HepG2 (cell line): ENCODE data around the gene GAD2. TPM values are rescaled to one million over a fixed set of nuclear protein-coding genes. Genes with fewer than 3 reads are reported as not detected.
A peak's percentile ranks its signal among the peaks of the same experiment; 100 is the strongest.

ENCODE experiments used
- ATAC-seq: fragments of 200-7000 bp; cut with Tn5 transposase; 3 replicates; pipeline ENCODE4 v1.9.1; 2020; ENCODE audit warnings: mild to moderate bottlenecking, moderate library complexity
- BruUV-seq: library from RNA; stranded (reverse); fragments of 400-500 nt; replicated peaks from 2 replicates; lab custom pipeline; 2021; lab: Mats Ljungman, UMichigan
- CTCF ChIA-PET: fragments of 300-600 bp; formaldehyde crosslinking; extraction: SDS; loops from one replicate; lab custom pipeline; 2021; ENCODE audit warnings: low total read pairs, inconsistent platforms, low intra/inter-chr PET ratio; lab: Yijun Ruan, JAX
- POLR2A ChIA-PET: fragments of 350-600 bp; sonication (Branson Sonifier 250); formaldehyde crosslinking; loops from one replicate; lab custom pipeline; 2020; ENCODE audit warnings: antibody characterized with exemption, inconsistent platforms; lab: Yijun Ruan, JAX
- DNase-seq: peaks from one replicate; pipeline ENCODE4 v3.0.0-alpha.2; 2015; ENCODE audit warnings: low spot score
- FAIRE-seq: peaks from 3 replicates; lab custom pipeline; 2011; peaks lifted over from hg19 to GRCh38; lab: Jason Lieb, UNC
- H2AFZ ChIP-seq: one replicate; pipeline ENCODE4 v1.6.1; 2011; ENCODE audit warnings: low read length, inconsistent platforms
- H3K27ac ChIP-seq: fragments of 300-600 bp; 3 replicates; pipeline ENCODE4 v1.8.0; 2011; ENCODE audit warnings: mixed run types, mild to moderate bottlenecking, mixed read lengths, low read length, inconsistent platforms; ENCODE audit not compliant: insufficient read depth; ENCODE audit errors: extremely low read length
- H3K27me3 ChIP-seq, 2 experiments: fragments of 200-600 bp in 1 of 2; 2 replicates in 1 of 2; 3 replicates in 1 of 2; pipeline versions ENCODE4 v1.6.0 to v1.8.0; 2011; ENCODE audit warnings: low read length in 2 of 2, mild to moderate bottlenecking in 2 of 2, moderate library complexity in 2 of 2, inconsistent platforms in 1 of 2; ENCODE audit not compliant: insufficient read depth in 2 of 2, control insufficient read depth in 1 of 2
- H3K36me3 ChIP-seq, 2 experiments: fragments of 200-600 bp in 1 of 2; replicated peaks in 1 of 2; 2 replicates in 1 of 2; 3 replicates in 1 of 2; pipeline versions ENCODE4 v1.5.1 to v1.8.0; 2011; ENCODE audit warnings: low read length in 2 of 2, inconsistent platforms in 1 of 2; ENCODE audit not compliant: insufficient read depth in 2 of 2, control insufficient read depth in 1 of 2
- H3K4me1 ChIP-seq: 2 replicates; pipeline ENCODE4 v1.5.1; 2012; ENCODE audit warnings: low read length, inconsistent platforms; ENCODE audit not compliant: insufficient read depth
- H3K4me2 ChIP-seq: 2 replicates; pipeline ENCODE4 v1.6.0; 2011; ENCODE audit warnings: low read depth, low read length, inconsistent platforms
- H3K4me3 ChIP-seq, 3 experiments: fragments of 200-600 bp in 1 of 3; sonication (generic), shearing (Covaris generic) in 1 of 3; replicated peaks in 1 of 3; 2 replicates each; pipeline ENCODE4 v1.5.1; 2011 to 2016; ENCODE audit warnings: low read length in 3 of 3, inconsistent platforms in 2 of 3, low read depth in 2 of 3, mild to moderate bottlenecking in 2 of 3, control low read depth in 1 of 3, mixed read lengths in 1 of 3; ENCODE audit not compliant: insufficient read depth in 1 of 3
- H3K79me2 ChIP-seq: one replicate; pipeline ENCODE4 v1.6.1; 2011; ENCODE audit warnings: low read length, inconsistent platforms; ENCODE audit not compliant: insufficient read depth
- H3K9ac ChIP-seq: 2 replicates; pipeline ENCODE4 v1.6.0; 2011; ENCODE audit warnings: mild to moderate bottlenecking, low read depth, low read length, inconsistent platforms; ENCODE audit not compliant: insufficient read depth
- H3K9me3 ChIP-seq: 2 replicates; pipeline ENCODE4 v1.5.1; 2012; ENCODE audit warnings: mild to moderate bottlenecking, low read length
- H4K20me1 ChIP-seq: 2 replicates; pipeline ENCODE4 v1.6.0; 2011; ENCODE audit warnings: inconsistent platforms, mild to moderate bottlenecking, low read length, moderate library complexity; ENCODE audit not compliant: insufficient read depth
- ATF7 ChIP-seq, 2 experiments: fragments of 450-650 bp in 1 of 2; sonication (generic) in 1 of 2; formaldehyde crosslinking in 1 of 2; IDR thresholded peaks; 2 replicates each; pipeline versions ENCODE4 v1.4.0 to v1.6.1; 2016 to 2020; ENCODE audit warnings: antibody characterized with exemption in 1 of 2, mild to moderate bottlenecking in 1 of 2, missing genetic modification reagents in 1 of 2
- ELF3 ChIP-seq: IDR thresholded peaks from 2 replicates; pipeline ENCODE4 v1.6.1; 2016; ENCODE audit warnings: missing genetic modification reagents, missing compliant biosample characterization
- HDAC6 ChIP-seq: fragments of 200-600 bp; sonication (generic); IDR thresholded peaks from 2 replicates; pipeline ENCODE4 v1.7.0; 2017; ENCODE audit warnings: mild to moderate bottlenecking, antibody characterized with exemption, low read length, low read depth
- KAT7 ChIP-seq: IDR thresholded peaks from 2 replicates; pipeline ENCODE4 v1.6.1; 2018; ENCODE audit warnings: borderline replicate concordance, missing compliant biosample characterization
- MIER3 ChIP-seq: IDR thresholded peaks from 2 replicates; pipeline ENCODE4 v1.6.1; 2016; ENCODE audit warnings: missing compliant biosample characterization, borderline replicate concordance
- NCOR1 ChIP-seq: fragments of 200-600 bp; sonication (generic); IDR thresholded peaks from 2 replicates; pipeline ENCODE4 v1.7.0; 2017; ENCODE audit warnings: antibody characterized with exemption, low read length, borderline replicate concordance
- RFXAP ChIP-seq: sonication (generic); formaldehyde crosslinking; IDR thresholded peaks from 2 replicates; pipeline ENCODE4 v1.4.0; 2020; ENCODE audit warnings: missing genetic modification reagents, borderline replicate concordance
- SNRNP70 ChIP-seq: fragments of 200-400 bp; formaldehyde crosslinking; IDR thresholded peaks from 2 replicates; pipeline ENCODE4 v1.6.1; 2017; ENCODE audit warnings: mild to moderate bottlenecking, low read depth, low read length, moderate library complexity
- SP140L ChIP-seq: sonication (generic); formaldehyde crosslinking; IDR thresholded peaks from 2 replicates; pipeline ENCODE4 v1.4.0; 2020; ENCODE audit warnings: missing genetic modification reagents, borderline replicate concordance
- TEAD3 ChIP-seq: optimal IDR thresholded peaks from 2 replicates; pipeline ENCODE3; 2016; ENCODE audit warnings: borderline replicate concordance
- THAP11 ChIP-seq: IDR thresholded peaks from 2 replicates; pipeline ENCODE4 v1.6.1; 2016; ENCODE audit warnings: missing biosample characterization, missing genetic modification reagents
- TRIM24 ChIP-seq: sonication (generic); formaldehyde crosslinking; IDR thresholded peaks from 2 replicates; pipeline ENCODE4 v1.8.0; 2022; ENCODE audit warnings: mild to moderate bottlenecking, missing genetic modification reagents
- ZNF276 ChIP-seq: sonication (generic); formaldehyde crosslinking; IDR thresholded peaks from 2 replicates; pipeline ENCODE4 v1.4.0; 2020; ENCODE audit warnings: mild to moderate bottlenecking, low read depth, missing genetic modification reagents
- ZNF367 ChIP-seq: sonication (generic); formaldehyde crosslinking; IDR thresholded peaks from 2 replicates; pipeline ENCODE4 v1.4.0; 2020; ENCODE audit warnings: missing genetic modification reagents, borderline replicate concordance
- ZNF570 ChIP-seq: sonication (generic); formaldehyde crosslinking; IDR thresholded peaks from 2 replicates; pipeline ENCODE4 v1.4.0; 2020; ENCODE audit warnings: mild to moderate bottlenecking, missing genetic modification reagents, borderline replicate concordance
- ZNF572 ChIP-seq: sonication (generic); formaldehyde crosslinking; IDR thresholded peaks from 2 replicates; pipeline ENCODE4 v1.5.1; 2020; ENCODE audit warnings: mild to moderate bottlenecking, missing genetic modification reagents
- ZNF674 ChIP-seq: sonication (generic); formaldehyde crosslinking; IDR thresholded peaks from 2 replicates; pipeline ENCODE4 v1.5.0; 2020; ENCODE audit warnings: low read depth, mild to moderate bottlenecking, missing genetic modification reagents
- ZNF746 ChIP-seq: sonication (generic); formaldehyde crosslinking; IDR thresholded peaks from 2 replicates; pipeline ENCODE4 v1.8.0; 2022; ENCODE audit warnings: mild to moderate bottlenecking, missing genetic modification reagents
- WGBS: methylation state at CpG from one replicate; pipeline ENCODE4 v1.1.6; 2017; ENCODE audit warnings: low lambda C conversion rate; 5-methylcytosine and 5-hydroxymethylcytosine counted together
- in situ Hi-C: cut with HindIII; loops from 2 replicates; pipeline ENCODE4 v1.10.0; 2017; ENCODE audit warnings: low pct_unique_long_range_greater_than_20kb; ENCODE audit not compliant: extremely low pct_ligation_motif_present
- intact Hi-C: fragments of 100-400 bp; cut with micrococcal nuclease; formaldehyde crosslinking; loops from one replicate; pipeline ENCODE4 v1.10.0; 2022; ENCODE audit not compliant: unreplicated experiment
- polyA plus RNA-seq, 8 experiments: library from polyadenylated mRNA; depleted of rRNA in 3 of 8; stranded (reverse) in 7 of 8; unstranded in 1 of 8; fragments of >200 nt; fragmentation: Illumina TruSeq in 4 of 8; extraction: Trizol in 4 of 8; gene quantifications; 2 replicates each; pipeline versions ENCODE4 v1.2.1 to v1.2.3, GENCODE V29; 2011 to 2016; ENCODE audit warnings: low read depth in 4 of 8, missing spikeins in 1 of 8, mixed read lengths in 1 of 8; ENCODE audit not compliant: insufficient read depth in 1 of 8
- total RNA-seq, 5 experiments: library from RNA; depleted of rRNA; stranded (reverse); fragments of >200 nt; fragmentation: Illumina TruSeq; extraction: Trizol; gene quantifications; 2 replicates each; pipeline ENCODE4 v1.2.3, GENCODE V29; 2016; ENCODE audit warnings: low read depth in 1 of 5

Gene GAD2
- total and polyA plus RNA-seq, 2 of the 13 experiments (the other 11 are each of a cell fraction or from before 2014, with no cell fraction given), result not detected

- H2AFZ ChIP-seq, result no peak overlapping the region
- no peaks in the 10 kb centered on the region for H3K79me2 ChIP-seq
- no peaks in the 10 kb centered on the region for H4K20me1 ChIP-seq
- in situ Hi-C loops (loop anchor here (5.0 to 25.0 kb wide), 3 partner anchors 227 to 1027 kb away; no protein-coding TSS in a partner anchor), intact Hi-C loops (loop anchor here (1.0 to 5.0 kb wide), 2 partner anchors 222 to 392 kb away; no protein-coding TSS in a partner anchor)
- H3K36me3 ChIP-seq, result no peaks in the 10 kb centered on the region
- TF ChIP-seq ATF7 (IDR thresholded peaks at IDR 0.05) (peak; percentile 9; the same call in 1 of the 2 replicates), ATF7 (CRISPR knock-in tag; IDR thresholded peaks at IDR 0.05) (no peak), ZNF367 (no peak)
- CTCF ChIA-PET, result interaction anchor here (1.1 to 2.9 kb wide), 2 partner anchors 221 to 1025 kb away, joined by 3 to 40 read pairs; no protein-coding TSS in a partner anchor
- H3K4me2 ChIP-seq, result peak overlapping the region; percentile 50
- ATAC-seq (no peak), DNase-seq (no peak), FAIRE-seq (no peak)
- H3K27ac ChIP-seq, result no peak overlapping the region
- H3K4me3 ChIP-seq, result no peak overlapping the region
- peaks cover 0 to 4% of the 10 kb centered on the region in 2 experiments; a peak in 1 of 5 replicates for H3K27me3 ChIP-seq
- 8% methylated on average over 6 of the region's 6 CpGs for WGBS
- POLR2A ChIA-PET, result no interaction called here
- peaks cover 5% of the 10 kb centered on the region for H3K4me1 ChIP-seq
- no peak overlapping the region for H3K9ac ChIP-seq
- no TSS peak for BruUV-seq
- no peaks in the 10 kb centered on the region for H3K9me3 ChIP-seq
Observed at GRCh38 chr10:26335574-26336093, 119.1 kb downstream of the GAD2 start.

- Histone ChIP-seq H3K4me2 (no peak overlapping the region), H3K79me2 (no peaks in the 10 kb centered on the region), H3K9ac (no peak overlapping the region), H3K27ac (no peak overlapping the region), H3K9me3 (no peaks in the 10 kb centered on the region), H3K27me3 (no peaks in the 10 kb centered on the region), H3K4me3 (no peak overlapping the region), H3K36me3 (no peaks in the 10 kb centered on the region), H4K20me1 (no peaks in the 10 kb centered on the region), H3K4me1 (peaks cover 5% of the 10 kb centered on the region), H2AFZ (no peak overlapping the region)
- BruUV-seq, result no TSS peak
- ChIA-PET CTCF (no interaction called here), POLR2A (no interaction called here)
- in situ Hi-C loops (loop anchor here (5.0 to 25.0 kb wide), 3 partner anchors 225 to 1025 kb away; no protein-coding TSS in a partner anchor), intact Hi-C loops (loop anchor here (5.0 kb wide), 1 partner anchor 390 kb away; no protein-coding TSS in a partner anchor)
- no peak for FAIRE-seq
- 1% methylated on average over 2 of the region's 2 CpGs for whole genome bisulfite sequencing
- ATAC-seq, result no peak
- DNase-seq, result no peak
- TF ChIP-seq RFXAP (CRISPR knock-in tag), result no peak
- no peak for TF ChIP-seq ELF3 (CRISPR knock-in tag)
- TF ChIP-seq ZNF276 (CRISPR knock-in tag), result no peak
- TF ChIP-seq ZNF570 (CRISPR knock-in tag), result no peak
- TF ChIP-seq ZNF674, result no peak
- TF ChIP-seq SNRNP70, result no peak
- no peak for TF ChIP-seq TEAD3
- TF ChIP-seq ZNF746 (CRISPR knock-in tag), result no peak
- TF ChIP-seq HDAC6, result no peak
- no peak for TF ChIP-seq MIER3 (CRISPR knock-in tag)
- no peak for TF ChIP-seq SP140L (CRISPR knock-in tag)
- TF ChIP-seq THAP11, result no peak
- TF ChIP-seq KAT7, result no peak
- no peak for TF ChIP-seq TRIM24 (CRISPR knock-in tag)
- TF ChIP-seq ZNF572 (CRISPR knock-in tag), result no peak
- no peak for TF ChIP-seq NCOR1
Observed at GRCh38 chr10:26336979-26337378, 120.4 kb downstream of the GAD2 start.
